ENCODE results near the gene ZNF66.
"Not testable (repeated sequence)": the region's sequence is repeated elsewhere in the genome, so short reads cannot be mapped to it uniquely, and the experiment has no call there.

The ZNF66 gene

DNA sequence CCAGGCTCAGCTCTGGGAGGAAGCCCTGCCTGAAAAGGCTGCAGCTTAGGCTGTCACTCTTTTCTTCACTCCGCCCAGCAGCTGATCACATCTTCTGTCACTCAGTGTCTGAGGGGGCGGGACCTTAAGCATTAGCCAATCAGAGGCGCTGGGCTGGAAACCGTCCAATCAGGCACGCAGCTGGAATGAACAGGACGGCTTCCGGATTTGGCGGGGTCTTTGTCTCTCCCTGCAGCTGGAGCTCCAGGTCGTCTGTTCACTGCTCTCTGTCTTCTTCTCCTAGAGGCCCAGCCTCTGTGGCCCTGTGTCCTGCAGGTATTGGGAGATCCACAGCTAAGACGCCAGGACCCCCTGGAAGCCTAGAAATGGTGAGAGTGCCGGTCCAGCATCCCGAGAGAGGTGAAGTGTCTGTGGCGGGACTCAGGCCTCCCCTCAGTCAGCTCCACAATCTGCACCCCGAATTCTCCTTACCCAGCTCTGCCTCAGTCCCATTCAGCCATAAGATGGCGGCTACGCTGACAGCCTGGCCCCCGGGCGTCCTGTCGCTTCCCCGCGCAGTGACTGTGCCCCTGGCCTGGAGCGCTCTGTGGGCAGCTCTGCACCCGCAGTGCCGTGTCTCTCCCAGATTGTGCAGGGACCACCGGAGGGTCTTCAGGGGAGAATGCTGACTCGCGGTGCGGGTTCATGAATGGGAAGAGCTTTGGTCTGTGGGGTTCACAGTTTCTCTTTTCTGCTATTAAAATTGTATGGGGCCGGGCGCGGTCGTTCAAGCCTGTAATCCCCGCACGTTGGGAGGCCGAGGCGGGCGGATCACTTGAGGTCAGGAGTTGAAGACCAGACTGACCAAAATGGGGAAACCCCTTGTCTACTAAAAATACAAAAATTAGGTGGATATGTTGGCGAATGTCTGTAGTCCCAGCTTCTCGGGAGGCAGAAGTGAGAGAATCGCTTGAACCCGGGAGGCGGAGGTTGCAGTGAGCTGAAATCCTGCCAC, at the start of gene ZNF66:
Gene ZNF66, plus strand, starts transcription at position 222 of the 994 bp plus-strand sequence. Its CDS starts 144 bp downstream, at position 366.
- peak; percentile 97 for DNase-seq

GRCh38 chr19:20750169-20750568, 25.9 kb upstream of the ZNF66 start:
- not testable (repeated sequence) for DNase-seq

DNA sequence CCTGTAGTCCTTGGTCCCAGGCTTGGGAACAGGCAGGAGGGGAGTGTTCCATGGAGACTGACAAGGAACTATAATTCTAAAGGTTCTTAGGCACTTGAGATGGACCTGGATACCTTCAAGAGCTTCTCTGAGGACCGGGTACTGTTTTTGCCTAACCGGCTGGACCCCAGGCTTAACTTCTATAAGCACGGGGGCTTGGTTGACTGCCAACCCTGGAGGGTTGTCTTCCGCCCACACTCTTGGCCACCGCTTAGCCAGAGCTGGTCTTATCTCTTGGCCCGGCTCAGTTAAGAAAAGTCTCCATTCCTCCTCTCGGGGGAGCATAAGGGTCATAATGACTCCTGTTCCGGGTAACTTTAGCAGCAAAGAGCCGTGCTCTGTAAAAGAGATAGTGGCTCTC, 23.8 kb upstream of the ZNF66 start:
- not testable (repeated sequence) for DNase-seq

- DNase-seq = not testable (repeated sequence)
Observed at GRCh38 chr19:20769225-20769736, 6.8 kb upstream of the ZNF66 start.

GRCh38 chr19:20787786-20788185, 11.7 kb downstream of the ZNF66 start:
- DNase-seq = no peak

- no peak for DNase-seq
Observed at GRCh38 chr19:20791806-20792205, 15.7 kb downstream of the ZNF66 start.

GRCh38 chr19:20806311-20807262, 30.5 kb downstream of the ZNF66 start:
- not testable (repeated sequence) for DNase-seq

- no peak for DNase-seq
Observed at GRCh38 chr19:20840371-20840770, 64.3 kb downstream of the ZNF66 start.

Data from left hindlimb (tissue), 1 donor.